Measurements from ENCODE around the gene PHTF2. TPM values are rescaled to one million over a fixed set of nuclear protein-coding genes. Genes with fewer than 3 reads are reported as not detected.

Gene PHTF2
- total and polyA plus RNA-seq, 10 of the 15 experiments (the other 5 are each of a cell fraction or from before 2014, with no cell fraction given) = 12.9 to 41.8 (median 27.0) TPM

Small RNA genes within 50 kb of the gene (small RNA-seq; reads per million reads assigned to genes)
- gene RF00019 = not detected

Other genes with a start within 250 kb of the PHTF2 start
- gene RSBN1L, start 102.3 kb upstream of the PHTF2 start, total RNA-seq (2014; rRNA removed) = 11.4 and 14.3 TPM in 2 replicates
- gene RSBN1L, start 102.3 kb upstream of the PHTF2 start, total RNA-seq (2014; rRNA removed; fragmentation: Illumina TruSeq; extraction: Trizol) = 23.7 and 24.8 TPM in 2 replicates
- gene RSBN1L, start 102.3 kb upstream of the PHTF2 start, total RNA-seq (2021) = 14.7 and 15.9 TPM in 2 replicates
- 17.6 and 21.3 TPM in 2 replicates for gene RSBN1L, start 102.3 kb upstream of the PHTF2 start, polyA plus RNA-seq (2011; rRNA removed)
- gene RSBN1L, start 102.3 kb upstream of the PHTF2 start, polyA plus RNA-seq (2014; fragmentation: Illumina TruSeq; extraction: Trizol) = 21.5 and 24.9 TPM in 2 replicates
- gene RSBN1L, start 102.3 kb upstream of the PHTF2 start, polyA plus RNA-seq (2014; fragmentation: Nextera tagmentation; extraction: Ambion mirVana) = 1 to 10 TPM; 4.6 to 6.9 TPM
- 9.2 and 10.0 TPM in 2 replicates for gene RSBN1L, start 102.3 kb upstream of the PHTF2 start, polyA plus RNA-seq (2014; rRNA removed)
- 1 to 10 TPM; 4.5 to 5.2 TPM for gene RSBN1L, start 102.3 kb upstream of the PHTF2 start, polyA plus RNA-seq (2016; fragmentation: Nextera tagmentation; extraction: Ambion mirVana)
- 15.5 and 21.0 TPM in 2 replicates for gene TMEM60, start 339 bp upstream of the PHTF2 start, total RNA-seq (2014; rRNA removed)
- gene TMEM60, start 339 bp upstream of the PHTF2 start, total RNA-seq (2014; rRNA removed; fragmentation: Illumina TruSeq; extraction: Trizol) = 20.1 and 21.3 TPM in 2 replicates
- gene TMEM60, start 339 bp upstream of the PHTF2 start, total RNA-seq (2021) = 12.8 and 13.2 TPM in 2 replicates
- gene TMEM60, start 339 bp upstream of the PHTF2 start, polyA plus RNA-seq (2011; rRNA removed) = 36.3 and 48.0 TPM in 2 replicates
- gene TMEM60, start 339 bp upstream of the PHTF2 start, polyA plus RNA-seq (2014; fragmentation: Illumina TruSeq; extraction: Trizol) = 20.9 and 24.3 TPM in 2 replicates
- gene TMEM60, start 339 bp upstream of the PHTF2 start, polyA plus RNA-seq (2014; fragmentation: Nextera tagmentation; extraction: Ambion mirVana) = 10 to 100 TPM; 75.6 to 94.2 TPM
- 18.8 and 25.7 TPM in 2 replicates for gene TMEM60, start 339 bp upstream of the PHTF2 start, polyA plus RNA-seq (2014; rRNA removed)
- 10 to 100 TPM; 34.8 to 36.0 TPM for gene TMEM60, start 339 bp upstream of the PHTF2 start, polyA plus RNA-seq (2016; fragmentation: Nextera tagmentation; extraction: Ambion mirVana)